Jurkat, Clone E6-1 (cell line): ENCODE data around the gene FGGY.

ENCODE experiments used
- DNase-seq: peaks from one replicate; pipeline ENCODE4 v3.0.0-alpha.2; 2011; ENCODE audit warnings: low read depth, low spot score
- H3K4me3 ChIP-seq: 2 replicates; pipeline ENCODE4 v1.5.1; 2011; ENCODE audit warnings: mild to moderate bottlenecking, low read length, control low read depth, moderate library complexity

Gene FGGY

DNA sequence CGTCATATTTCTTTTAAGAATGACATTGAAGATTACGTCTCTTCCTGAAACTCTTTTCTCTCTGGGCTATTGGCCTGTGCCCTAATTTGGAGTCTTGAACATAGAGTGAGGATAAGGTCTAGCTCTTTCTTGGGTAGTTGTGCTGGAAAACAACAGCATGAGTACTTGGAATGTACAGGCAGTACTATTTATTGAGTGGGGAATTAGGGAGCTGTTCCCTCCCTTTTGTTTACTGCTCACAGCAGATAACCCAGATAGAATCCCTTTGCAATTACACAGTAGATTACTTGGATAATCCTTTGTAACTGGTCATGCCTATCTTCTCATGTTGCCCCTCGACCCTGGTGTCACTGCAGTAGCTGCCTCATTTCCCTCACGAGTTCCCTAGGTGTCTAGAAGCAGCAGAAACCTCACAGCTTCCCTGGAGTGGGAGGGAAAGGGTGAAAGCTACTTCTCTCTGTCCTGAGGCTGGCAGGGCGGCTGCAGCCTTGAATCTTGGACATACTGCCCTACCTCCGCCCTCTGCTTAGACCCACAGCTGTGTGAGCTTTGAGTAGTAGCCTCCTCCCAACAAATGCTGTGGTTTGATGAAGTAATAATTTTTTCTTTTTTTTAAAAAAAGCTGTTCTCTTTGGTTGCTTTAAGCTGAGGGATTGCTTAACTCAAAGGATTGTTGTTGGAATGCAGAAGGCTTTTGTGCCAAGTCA lies 70.6 kb downstream of the FGGY start:
- DNase-seq = no peak
- H3K4me3 ChIP-seq = no peak overlapping the region

GRCh38 chr1:59368008-59368670 lies 71.2 kb downstream of the FGGY start:
- no peak overlapping the region for H3K4me3 ChIP-seq

DNA sequence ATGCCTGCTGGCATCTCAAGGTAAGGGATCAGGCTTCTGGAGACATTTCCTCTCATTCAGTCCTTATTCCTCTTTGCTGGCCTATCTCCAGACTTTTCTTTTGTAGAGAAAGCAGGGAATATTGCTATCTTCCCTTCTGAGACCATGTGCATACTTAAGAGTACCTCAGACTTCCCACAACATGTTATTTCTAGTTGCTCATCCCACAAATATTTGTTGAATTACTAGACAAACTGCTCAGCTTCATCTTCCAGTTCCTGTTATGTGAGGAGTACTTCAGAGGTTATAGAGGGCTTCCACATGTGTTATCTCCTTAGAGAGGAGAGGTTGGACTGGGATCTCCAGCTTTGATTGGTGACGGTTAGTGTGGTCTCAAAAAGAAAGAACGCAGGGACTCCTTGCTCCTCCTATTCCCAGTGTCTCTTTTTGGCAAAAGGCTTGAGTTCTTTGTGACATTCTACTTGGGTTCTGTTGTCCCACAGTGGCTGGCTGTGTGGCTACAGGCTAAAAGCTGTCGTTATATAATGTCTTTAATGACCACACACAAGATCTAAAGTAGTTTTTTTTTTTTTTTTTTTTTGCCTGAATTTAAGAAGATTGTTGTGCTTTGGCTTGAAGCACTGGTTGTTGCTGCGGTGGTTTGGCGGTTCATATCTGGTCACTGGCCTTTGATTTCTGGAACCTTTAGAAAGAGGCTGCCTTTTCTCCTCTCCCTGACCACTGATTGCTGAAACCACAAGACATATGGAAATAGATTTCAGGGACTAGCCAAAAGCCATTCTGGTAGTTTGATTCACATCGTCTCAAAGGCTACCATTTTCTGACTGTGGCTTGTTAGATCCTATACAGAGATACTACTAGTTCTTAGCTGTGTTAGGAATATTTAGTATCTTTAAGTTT lies 78.7 kb downstream of the FGGY start:
- no peak for DNase-seq
- no peak overlapping the region for H3K4me3 ChIP-seq

More at GRCh38 chr1:59368008-59368670, 71.2 kb downstream of the FGGY start:
- DNase-seq = no peak

DNA sequence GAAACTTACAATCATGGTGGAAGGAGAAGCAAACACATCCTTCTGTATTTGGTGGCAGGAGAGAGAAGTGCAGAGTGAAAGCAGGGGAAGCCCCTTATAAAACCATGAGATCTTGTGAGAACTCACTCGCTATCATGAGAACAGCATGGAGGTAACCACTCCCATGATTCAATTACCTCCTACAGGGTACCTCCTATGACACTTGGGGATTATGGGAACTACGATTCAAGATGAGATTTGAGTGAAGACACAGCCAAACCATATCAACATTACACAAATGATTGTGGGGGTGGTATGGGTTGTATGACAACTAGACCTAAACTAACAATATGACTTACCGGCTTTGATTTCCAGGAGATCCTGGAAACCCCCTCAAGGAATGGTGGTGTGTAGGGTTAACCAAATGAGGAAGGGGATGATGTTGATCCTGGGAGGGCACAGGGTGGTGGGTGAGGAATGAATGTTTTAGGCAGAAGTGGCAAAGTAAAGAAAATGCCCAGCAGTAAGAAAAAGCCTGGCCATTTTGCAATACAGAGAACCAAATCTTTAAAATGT lies 80.5 kb downstream of the FGGY start:
- no peak overlapping the region for H3K4me3 ChIP-seq
- no peak for DNase-seq

GRCh38 chr1:59378621-59379370 lies 81.9 kb downstream of the FGGY start:
- H3K4me3 ChIP-seq = no peak overlapping the region
- no peak for DNase-seq

DNA sequence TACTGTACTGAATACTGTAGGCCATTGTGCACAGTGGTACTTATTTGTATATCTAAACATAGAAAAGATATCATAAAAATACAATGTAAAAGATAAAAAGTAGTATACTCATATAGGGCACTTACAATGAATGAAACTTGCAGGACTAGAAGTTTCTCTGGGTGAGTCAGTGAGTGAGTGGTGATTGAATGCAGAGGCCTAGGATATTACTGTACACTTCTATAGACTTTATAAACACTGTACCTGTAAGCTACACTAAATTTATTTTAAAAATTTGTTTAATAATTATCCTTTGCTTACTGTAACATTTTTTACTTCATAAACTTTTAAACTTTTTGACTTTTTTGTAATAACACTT lies 82.5 kb downstream of the FGGY start:
- no peak overlapping the region for H3K4me3 ChIP-seq
- no peak for DNase-seq

- H3K4me3 ChIP-seq = no peak overlapping the region
- no peak for DNase-seq
Observed at GRCh38 chr1:59383963-59384362, 87.1 kb downstream of the FGGY start.

DNA sequence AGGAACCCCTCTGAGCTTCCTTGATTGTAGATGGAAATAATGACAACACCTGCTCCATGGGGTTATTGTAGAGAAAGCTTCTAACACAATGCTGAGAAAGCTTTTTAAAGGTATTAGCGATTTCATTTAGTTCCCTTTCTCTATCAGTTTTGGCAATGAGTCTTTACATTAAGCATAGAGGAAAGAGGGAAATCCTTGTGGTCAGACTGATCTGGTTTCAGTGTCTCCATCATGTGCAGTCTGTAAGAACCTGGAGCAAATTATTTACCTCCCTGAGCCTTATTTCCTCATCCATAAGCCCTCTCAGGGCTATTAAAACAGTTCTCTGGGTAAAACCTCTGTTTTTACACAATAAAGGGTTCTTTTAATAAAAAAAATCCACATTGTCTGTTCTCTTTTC lies 87.5 kb downstream of the FGGY start:
- no peak overlapping the region for H3K4me3 ChIP-seq
- DNase-seq = no peak

GRCh38 chr1:59388191-59388590 lies 91.3 kb downstream of the FGGY start:
- no peak for DNase-seq
- H3K4me3 ChIP-seq = no peak overlapping the region

DNA sequence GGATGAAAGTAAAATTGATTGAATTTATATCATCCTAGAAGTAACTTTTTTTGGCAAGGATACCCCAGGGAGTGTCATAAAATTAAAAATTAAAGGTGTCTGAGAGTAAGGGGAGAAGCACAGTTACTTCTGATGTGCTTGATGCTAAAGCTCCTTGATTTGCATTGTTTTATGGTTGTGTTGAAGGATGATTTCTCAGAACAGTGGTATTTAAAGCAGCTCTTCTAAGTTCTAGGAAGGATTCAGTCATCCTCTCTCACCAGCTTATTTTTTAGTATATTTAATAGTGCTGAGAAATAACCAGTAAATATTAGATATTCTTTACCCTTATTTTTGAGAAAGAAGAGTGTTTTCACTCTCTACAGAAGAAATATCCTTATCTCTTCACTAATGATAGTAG lies 93.0 kb downstream of the FGGY start:
- no peak for DNase-seq
- H3K4me3 ChIP-seq = no peak overlapping the region

GRCh38 chr1:59390307-59390706 lies 93.4 kb downstream of the FGGY start:
- no peak overlapping the region for H3K4me3 ChIP-seq
- no peak for DNase-seq

GRCh38 chr1:59391212-59392179 lies 94.6 kb downstream of the FGGY start:
- no peak for DNase-seq
- no peak overlapping the region for H3K4me3 ChIP-seq

DNA sequence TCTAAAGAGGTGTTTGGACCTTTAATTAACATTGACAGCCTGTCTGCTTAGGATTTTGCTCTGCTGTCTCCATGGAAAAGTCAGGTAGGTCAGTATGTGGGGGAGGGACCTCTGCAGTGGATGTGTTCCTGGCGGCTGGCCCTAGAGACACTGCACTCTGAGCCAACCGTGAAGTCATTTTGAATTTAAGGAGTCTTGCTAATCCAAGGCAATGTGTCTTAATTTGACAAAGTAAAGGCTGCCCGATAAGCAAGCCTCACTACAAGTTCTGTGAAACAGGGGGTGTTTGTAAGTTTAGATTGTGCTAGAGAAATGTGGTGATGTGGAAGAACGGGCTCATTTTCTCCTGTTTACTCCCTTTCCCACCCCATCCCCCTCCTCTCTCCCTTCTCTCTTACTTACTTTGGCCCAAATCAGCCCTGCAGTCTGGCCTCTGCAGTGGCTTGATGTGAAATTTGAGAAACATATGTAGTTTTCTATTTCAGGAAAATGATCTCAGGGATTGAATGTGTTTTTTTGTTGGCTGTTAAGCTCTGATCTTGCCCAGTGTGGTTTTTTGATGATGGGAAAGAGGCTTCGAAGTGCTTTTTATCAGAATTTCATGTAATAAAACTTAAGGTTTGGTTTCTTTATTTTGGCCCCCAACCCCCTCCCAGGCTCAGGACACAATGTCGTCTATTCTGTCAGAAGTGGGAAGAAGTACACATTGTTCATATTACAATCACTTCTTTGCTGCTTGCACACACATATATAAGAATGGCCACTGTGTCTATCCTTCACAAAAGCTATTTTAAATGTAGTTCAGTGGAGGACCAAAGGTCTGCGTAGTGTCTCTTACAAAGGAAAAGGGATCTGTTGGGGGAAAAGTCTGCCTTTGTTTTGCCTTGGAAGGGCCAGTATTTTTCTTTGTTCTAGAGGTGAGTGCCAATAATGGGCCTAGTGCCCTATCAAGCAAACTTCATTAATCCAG lies 96.6 kb downstream of the FGGY start:
- no peak for DNase-seq
- H3K4me3 ChIP-seq = no peak overlapping the region

GRCh38 chr1:59394706-59395425 lies 98.0 kb downstream of the FGGY start:
- peak; percentile 90 for DNase-seq
- no peak overlapping the region for H3K4me3 ChIP-seq

- H3K4me3 ChIP-seq = no peak overlapping the region
- DNase-seq = no peak
Observed at GRCh38 chr1:59396387-59396786, 99.5 kb downstream of the FGGY start.

DNA sequence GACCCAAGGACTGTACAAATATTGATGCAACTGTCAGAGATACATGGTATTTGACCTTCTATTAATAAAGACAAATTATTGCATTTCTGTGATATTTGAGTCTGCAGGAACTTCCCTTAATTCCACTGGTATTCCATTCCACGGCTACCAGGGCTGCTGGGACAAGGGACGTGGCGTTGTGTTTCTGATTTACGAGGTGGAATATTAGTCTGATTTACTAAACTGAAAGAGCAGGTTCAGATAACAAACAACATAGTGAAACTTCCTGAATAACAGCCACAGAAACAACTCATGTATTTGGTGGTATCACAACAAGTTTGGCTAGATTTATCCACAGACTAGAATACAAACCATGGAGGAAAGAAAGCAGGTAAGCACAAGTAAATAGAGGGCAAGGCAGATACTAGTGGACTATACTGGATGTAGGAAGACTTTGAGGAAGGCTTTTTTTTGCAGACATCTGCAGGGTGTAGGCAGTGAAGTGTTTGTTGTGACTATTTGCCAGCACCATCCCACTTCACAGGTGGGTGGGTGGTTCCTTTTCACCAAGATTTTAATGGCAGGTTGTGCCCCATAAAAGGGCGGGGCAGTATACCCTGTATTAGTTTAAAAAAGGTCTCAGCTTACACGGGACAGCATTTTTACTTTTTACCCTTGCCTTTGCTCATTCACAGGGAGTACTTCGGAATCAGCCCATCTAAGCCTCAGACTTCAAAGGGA lies 100.4 kb downstream of the FGGY start:
- no peak for DNase-seq
- H3K4me3 ChIP-seq = no peak overlapping the region
